A549 (cell line): ENCODE measurements around the gene TAPBPL. TPM values are rescaled to one million over a fixed set of nuclear protein-coding genes. Genes with fewer than 3 reads are reported as not detected.

Source experiments
- ATAC-seq, 2 experiments: fragments of 200-7000 bp in 1 of 2; fragments of >200 bp in 1 of 2; cut with Nextera tagmentation in 1 of 2; cut with Tn5 transposase in 1 of 2; 3 replicates each; pipeline versions ENCODE4 v1.8.0 to v1.9.1; 2018 to 2020; ENCODE audit warnings: mild to moderate bottlenecking in 1 of 2, moderate library complexity in 1 of 2
- CTCF ChIA-PET: fragments of 300-600 bp; sonication (Branson Sonifier 250); formaldehyde crosslinking; extraction: SDS; loops from one replicate; lab custom pipeline; 2021; ENCODE audit warnings: antibody characterized with exemption, inconsistent platforms; lab: Yijun Ruan, JAX
- POLR2A ChIA-PET: fragments of 350-600 bp; formaldehyde crosslinking; extraction: SDS; loops from one replicate; lab custom pipeline; 2021; ENCODE audit warnings: antibody characterized with exemption, inconsistent platforms; lab: Yijun Ruan, JAX
- DNase-seq, 2 experiments: peaks; one replicate each; pipeline versions ENCODE4 v3.0.0 to v3.0.0-alpha.2; 2011 to 2016; ENCODE audit warnings: low read depth in 1 of 2, low spot score in 1 of 2
- FAIRE-seq: peaks from 2 replicates; lab custom pipeline; 2011; peaks lifted over from hg19 to GRCh38; lab: Jason Lieb, UNC
- H3K27ac ChIP-seq, 2 experiments: fragments of >200 bp; sonication (Bioruptor Twin); formaldehyde crosslinking; 3 replicates each; pipeline ENCODE4 v1.5.1; 2016 to 2017
- H3K4me1 ChIP-seq: fragments of >200 bp; sonication (Bioruptor Twin); formaldehyde crosslinking; 3 replicates; pipeline ENCODE4 v1.6.1; 2016
- H3K4me2 ChIP-seq: fragments of >200 bp; sonication (Bioruptor Twin); formaldehyde crosslinking; 3 replicates; pipeline ENCODE4 v1.6.1; 2016
- H3K4me3 ChIP-seq: fragments of >200 bp; sonication (Bioruptor Twin); formaldehyde crosslinking; 3 replicates; pipeline ENCODE4 v1.5.1; 2016
- H3K9me3 ChIP-seq: fragments of >200 bp; sonication (Bioruptor Twin); formaldehyde crosslinking; 3 replicates; pipeline ENCODE4 v1.6.1; 2016
- CBX8 ChIP-seq: fragments of 200-600 bp; sonication (generic); IDR thresholded peaks from 2 replicates; pipeline ENCODE4 v1.6.1; 2016
- CEBPB ChIP-seq, 2 experiments: fragments of >200 bp in 1 of 2; sonication (Bioruptor Twin) in 1 of 2; formaldehyde crosslinking in 1 of 2; IDR thresholded peaks; 2 replicates each; pipeline ENCODE4 v1.6.1; 2012 to 2016
- CHD2 ChIP-seq: fragments of 150-350 bp; IDR thresholded peaks from 2 replicates; pipeline ENCODE4 v1.6.1; 2014; ENCODE audit warnings: low read length; ENCODE audit not compliant: partially characterized antibody
- CTCF ChIP-seq: fragments of >200 bp; sonication (Bioruptor Twin); formaldehyde crosslinking; IDR thresholded peaks from 3 replicates; pipeline ENCODE4 v1.5.1; 2016
- E2F6 ChIP-seq: IDR thresholded peaks from 2 replicates; pipeline ENCODE4 v1.6.1; 2012; ENCODE audit warnings: low read depth, borderline replicate concordance
- EHF ChIP-seq: fragments of 250-450 bp; sonication (Bioruptor Pico); IDR thresholded peaks from 2 replicates; pipeline ENCODE4 v1.5.0; 2020; ENCODE audit warnings: mild to moderate bottlenecking
- ESRRA ChIP-seq: fragments of 150-350 bp; IDR thresholded peaks from 2 replicates; pipeline ENCODE4 v1.6.1; 2014; ENCODE audit warnings: mild to moderate bottlenecking, low read length, borderline replicate concordance
- FOXS1 ChIP-seq: fragments of 250-450 bp; sonication (Bioruptor Pico); IDR thresholded peaks from 2 replicates; pipeline ENCODE4 v1.5.0; 2020; ENCODE audit warnings: mild to moderate bottlenecking, moderate library complexity
- GATA3 ChIP-seq: IDR thresholded peaks from 2 replicates; pipeline ENCODE4 v1.6.1; 2012; ENCODE audit warnings: borderline replicate concordance
- HDAC2 ChIP-seq: fragments of 200-600 bp; sonication (generic); IDR thresholded peaks from 2 replicates; pipeline ENCODE4 v1.6.1; 2016
- HOXB13 ChIP-seq: fragments of 250-450 bp; sonication (Bioruptor Pico); IDR thresholded peaks from 2 replicates; pipeline ENCODE4 v1.5.0; 2020; ENCODE audit warnings: low read depth, mild to moderate bottlenecking, moderate library complexity
- JUN ChIP-seq, 2 experiments: fragments of >200 bp; sonication (Bioruptor Twin); formaldehyde crosslinking; IDR thresholded peaks; 2 replicates in 1 of 2; 3 replicates in 1 of 2; pipeline ENCODE4 v1.6.1; 2016 to 2017
- JUNB ChIP-seq: fragments of >200 bp; sonication (Bioruptor Twin); formaldehyde crosslinking; IDR thresholded peaks from 2 replicates; pipeline ENCODE4 v1.6.1; 2016
- KDM1A ChIP-seq: fragments of 200-600 bp; sonication (generic); IDR thresholded peaks from 2 replicates; pipeline ENCODE4 v1.6.1; 2016; ENCODE audit warnings: low read depth, mild to moderate bottlenecking
- KDM5A ChIP-seq: fragments of 200-600 bp; sonication (generic); IDR thresholded peaks from 2 replicates; pipeline ENCODE4 v1.6.1; 2016; ENCODE audit warnings: antibody characterized with exemption, mild to moderate bottlenecking
- MAX ChIP-seq: IDR thresholded peaks from 2 replicates; pipeline ENCODE4 v1.6.1; 2012
- MAZ ChIP-seq: fragments of 150-350 bp; IDR thresholded peaks from 2 replicates; pipeline ENCODE4 v1.6.1; 2014; ENCODE audit warnings: antibody characterized with exemption, low read depth, low read length, borderline replicate concordance
- NFE2L2 ChIP-seq: fragments of 150-350 bp; conservative IDR thresholded peaks from 2 replicates; pipeline ENCODE4 v1.6.1; 2014; ENCODE audit warnings: low read length
- NPAS2 ChIP-seq: fragments of 250-450 bp; sonication (Bioruptor Pico); IDR thresholded peaks from 2 replicates; pipeline ENCODE4 v1.8.0; 2022; ENCODE audit warnings: mild to moderate bottlenecking, moderate library complexity, borderline replicate concordance
- PHF8 ChIP-seq: fragments of 200-600 bp; sonication (generic); IDR thresholded peaks from 2 replicates; pipeline ENCODE4 v1.6.1; 2016; ENCODE audit warnings: low read depth, mild to moderate bottlenecking, antibody characterized with exemption, moderate library complexity, borderline replicate concordance
- POLR2A ChIP-seq: IDR thresholded peaks from 2 replicates; pipeline ENCODE4 v1.6.1; 2012; ENCODE audit warnings: mild to moderate bottlenecking, low read length
- RCOR1 ChIP-seq: fragments of 150-350 bp; IDR thresholded peaks from 2 replicates; pipeline ENCODE4 v1.6.1; 2014; ENCODE audit warnings: antibody characterized with exemption, low read length, low read depth
- RNF2 ChIP-seq: fragments of 200-600 bp; sonication (generic); IDR thresholded peaks from 2 replicates; pipeline ENCODE4 v1.6.1; 2016; ENCODE audit warnings: low read depth, mild to moderate bottlenecking, antibody characterized with exemption, moderate library complexity, borderline replicate concordance
- SREBF2 ChIP-seq: fragments of 450-650 bp; IDR thresholded peaks from 2 replicates; pipeline ENCODE4 v1.6.1; 2014; ENCODE audit warnings: mild to moderate bottlenecking, moderate library complexity
- TFCP2L1 ChIP-seq: fragments of 250-450 bp; sonication (Bioruptor Pico); IDR thresholded peaks from 2 replicates; pipeline ENCODE4 v1.5.0; 2021; ENCODE audit warnings: mild to moderate bottlenecking
- ZSCAN20 ChIP-seq: fragments of 250-450 bp; sonication (Bioruptor Pico); IDR thresholded peaks from 2 replicates; pipeline ENCODE4 v1.8.0; 2022; ENCODE audit warnings: mild to moderate bottlenecking, moderate library complexity
- WGBS: methylation state at CpG from one replicate; pipeline ENCODE4 v1.1.6; 2017; ENCODE audit errors: missing lambda C conversion rate; 5-methylcytosine and 5-hydroxymethylcytosine counted together
- polyA plus RNA-seq, 4 experiments: library from polyadenylated mRNA; depleted of rRNA in 3 of 4; stranded (reverse); fragments of >200 nt; fragmentation: RNase III in 1 of 4; extraction: RNeasy Plus Mini Kit Qiagen cat#74134 plus additional on column Dnase treatment in 1 of 4; gene quantifications; 2 replicates in 3 of 4; 3 replicates in 1 of 4; pipeline ENCODE4 v1.2.3, GENCODE V29; 2011 to 2017
- TF ChIP-seq, protein P1 (sequence below): fragments of >200 bp; sonication (Bioruptor Twin); formaldehyde crosslinking; IDR thresholded peaks from 3 replicates; pipeline ENCODE4 v1.6.1; 2016

The TAPBPL gene
- polyA plus RNA-seq, 2 of the 4 experiments (the other 2 are of a cell fraction) = 2.8 to 3.6 TPM

- DNase-seq (no peak), ATAC-seq (no peak), FAIRE-seq (no peak)
- H3K4me2 ChIP-seq = no peak overlapping the region
- ChIA-PET POLR2A (no interaction called here), CTCF (interaction anchor here (1.0 to 7.4 kb wide), 4 partner anchors 17 to 97 kb away, joined by 3 to 56 read pairs (median 10); no protein-coding TSS in a partner anchor)
- no peaks in the 10 kb centered on the region for H3K9me3 ChIP-seq
- no peak overlapping the region for H3K4me3 ChIP-seq
- no peak for TF ChIP-seq NFE2L2
- TF ChIP-seq SREBF2 = no peak
- 86% methylated on average over 1 of the region's 1 CpG for WGBS
- H3K27ac ChIP-seq = no peak overlapping the region
- no peaks in the 10 kb centered on the region for H3K4me1 ChIP-seq
Measured at GRCh38 chr12:6440391-6440790, 11.5 kb upstream of the TAPBPL start.

GRCh38 chr12:6442836-6443235 is 9.0 kb upstream of the TAPBPL start:
- ATAC-seq (no peak), FAIRE-seq (no peak), DNase-seq (no peak)
- Histone ChIP-seq H3K4me3 (no peak overlapping the region), H3K27ac (peak overlapping the region in 1 of 2 experiments; percentile 24; a peak in 1 of 6 replicates), H3K9me3 (no peaks in the 10 kb centered on the region), H3K4me2 (no peak overlapping the region), H3K4me1 (no peaks in the 10 kb centered on the region)
- POLR2A ChIA-PET = interaction anchor here (0.6 to 1.1 kb wide), 2 partner anchors 28 to 52 kb away, joined by 3 read pairs; partner anchors contain the start of gene VAMP1
- 72% methylated on average over 9 of the region's 9 CpGs for WGBS
- CTCF ChIA-PET = interaction anchor here (0.6 to 6.7 kb wide), 7 partner anchors 11 to 135 kb away, joined by 3 to 47 read pairs (median 4); no protein-coding TSS in a partner anchor
- TF ChIP-seq TFCP2L1 = no peak
- TF ChIP-seq EHF (CRISPR knock-in tag) = no peak
- no peak for TF ChIP-seq HOXB13 (CRISPR knock-in tag)
- no peak for TF ChIP-seq KDM5A
- TF ChIP-seq FOXS1 = no peak
- TF ChIP-seq CEBPB (IDR thresholded peaks at IDR 0.05) = no peak
- TF ChIP-seq CTCF = no peak
- no peak for TF ChIP-seq MAZ
- TF ChIP-seq JUN (IDR thresholded peaks at IDR 0.05) = no peak
- TF ChIP-seq KDM1A = no peak
- no peak for TF ChIP-seq GATA3
- TF ChIP-seq NPAS2 (CRISPR knock-in tag) = no peak
- TF ChIP-seq CHD2 = no peak
- TF ChIP-seq E2F6 = no peak
- no peak for TF ChIP-seq HDAC2
- no peak for TF ChIP-seq JUNB
- no peak for TF ChIP-seq MAX

- ChIA-PET CTCF (interaction anchor here (0.6 to 6.7 kb wide), 7 partner anchors 9 to 117 kb away, joined by 3 to 47 read pairs (median 5); no protein-coding TSS in a partner anchor), POLR2A (interaction anchor here (1.1 kb wide), 1 partner anchor 27 kb away, joined by 3 read pairs; the partner anchor contains the start of gene VAMP1)
- Histone ChIP-seq H3K4me3 (no peak overlapping the region), H3K9me3 (no peaks in the 10 kb centered on the region), H3K4me2 (no peak overlapping the region), H3K4me1 (no peaks in the 10 kb centered on the region), H3K27ac (peak overlapping the region in 1 of 2 experiments; percentile 24; a peak in 1 of 6 replicates)
- no peak for ATAC-seq
- WGBS = 73% methylated on average over 9 of the region's 9 CpGs
- FAIRE-seq = no peak
- DNase-seq = no peak
- TF ChIP-seq MAX (no peak), NPAS2 (CRISPR knock-in tag) (no peak), ZSCAN20 (CRISPR knock-in tag) (no peak), HDAC2 (no peak), CTCF (no peak), TFCP2L1 (no peak), CEBPB (IDR thresholded peaks at IDR 0.05) (no peak), KDM5A (no peak), POLR2A (no peak), PHF8 (no peak), RCOR1 (no peak), ESRRA (no peak), RNF2 (no peak), CBX8 (no peak)
- TF ChIP-seq, protein P1, sequence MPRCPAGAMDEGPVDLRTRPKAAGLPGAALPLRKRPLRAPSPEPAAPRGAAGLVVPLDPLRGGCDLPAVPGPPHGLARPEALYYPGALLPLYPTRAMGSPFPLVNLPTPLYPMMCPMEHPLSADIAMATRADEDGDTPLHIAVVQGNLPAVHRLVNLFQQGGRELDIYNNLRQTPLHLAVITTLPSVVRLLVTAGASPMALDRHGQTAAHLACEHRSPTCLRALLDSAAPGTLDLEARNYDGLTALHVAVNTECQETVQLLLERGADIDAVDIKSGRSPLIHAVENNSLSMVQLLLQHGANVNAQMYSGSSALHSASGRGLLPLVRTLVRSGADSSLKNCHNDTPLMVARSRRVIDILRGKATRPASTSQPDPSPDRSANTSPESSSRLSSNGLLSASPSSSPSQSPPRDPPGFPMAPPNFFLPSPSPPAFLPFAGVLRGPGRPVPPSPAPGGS = no peak
Measured at GRCh38 chr12:6443361-6443983, 8.4 kb upstream of the TAPBPL start.
